ENCODE data around the gene KRT1. TPM values are rescaled to one million over a fixed set of nuclear protein-coding genes. Genes with fewer than 3 reads are reported as not detected.

Gene KRT1
- total RNA-seq: 3.5 TPM
- long read RNA-seq, partial matches to known transcripts: 4 of 4 reads
- long read RNA-seq, other reads (novel, unspliced or antisense): 0 of 4 reads

DNA sequence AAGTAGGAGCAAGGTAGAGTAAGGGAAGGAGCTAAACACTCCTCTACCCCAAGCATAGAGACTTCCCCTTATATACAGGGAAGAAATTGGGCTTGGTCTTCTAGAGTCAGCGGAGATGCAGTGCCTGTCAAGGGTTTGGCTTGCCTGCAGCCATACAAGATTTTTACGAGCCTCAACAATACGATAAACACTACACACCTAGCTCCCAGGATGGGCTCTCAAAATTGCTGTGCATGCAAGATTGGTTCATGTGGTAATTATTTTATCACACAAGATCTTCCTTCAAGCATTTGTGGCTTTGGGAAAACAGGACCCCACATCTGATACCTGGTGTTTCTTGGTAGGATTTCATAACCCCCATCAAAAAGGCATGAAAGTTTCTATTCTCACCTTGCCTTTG lies at the start of gene KRT1:
Gene KRT1 (minus strand): TSS at position 45 of the 400 bp plus-strand sequence. CDS start 59 bp downstream, outside the sequence.
- ATAC-seq: no peak
- H3K27ac ChIP-seq: no peak within 1 kb of the TSS
- intact Hi-C loops (cut with DNase I): no loop called here
- no peaks in the 10 kb centered on the region for H3K27me3 ChIP-seq
- H3K4me3 ChIP-seq: no peak within 1 kb of the TSS
- H3K36me3 ChIP-seq: no peaks in the 10 kb centered on the region
- TF ChIP-seq, protein P1, sequence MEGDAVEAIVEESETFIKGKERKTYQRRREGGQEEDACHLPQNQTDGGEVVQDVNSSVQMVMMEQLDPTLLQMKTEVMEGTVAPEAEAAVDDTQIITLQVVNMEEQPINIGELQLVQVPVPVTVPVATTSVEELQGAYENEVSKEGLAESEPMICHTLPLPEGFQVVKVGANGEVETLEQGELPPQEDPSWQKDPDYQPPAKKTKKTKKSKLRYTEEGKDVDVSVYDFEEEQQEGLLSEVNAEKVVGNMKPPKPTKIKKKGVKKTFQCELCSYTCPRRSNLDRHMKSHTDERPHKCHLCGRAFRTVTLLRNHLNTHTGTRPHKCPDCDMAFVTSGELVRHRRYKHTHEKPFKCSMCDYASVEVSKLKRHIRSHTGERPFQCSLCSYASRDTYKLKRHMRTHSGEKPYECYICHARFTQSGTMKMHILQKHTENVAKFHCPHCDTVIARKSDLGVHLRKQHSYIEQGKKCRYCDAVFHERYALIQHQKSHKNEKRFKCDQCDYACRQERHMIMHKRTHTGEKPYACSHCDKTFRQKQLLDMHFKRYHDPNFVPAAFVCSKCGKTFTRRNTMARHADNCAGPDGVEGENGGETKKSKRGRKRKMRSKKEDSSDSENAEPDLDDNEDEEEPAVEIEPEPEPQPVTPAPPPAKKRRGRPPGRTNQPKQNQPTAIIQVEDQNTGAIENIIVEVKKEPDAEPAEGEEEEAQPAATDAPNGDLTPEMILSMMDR (IDR thresholded peaks at IDR 0.05): no peak
- no peaks in the 10 kb centered on the region for H3K4me1 ChIP-seq
- no peaks in the 10 kb centered on the region for H3K9me3 ChIP-seq
- DNase-seq: no peak

GRCh38 chr12:52729147-52729546 lies 48.9 kb upstream of the KRT1 start:
- TF ChIP-seq, protein P1 (IDR thresholded peaks at IDR 0.05): no peak
- peaks cover 12% of the 10 kb centered on the region for H3K27me3 ChIP-seq
- no peaks in the 10 kb centered on the region for H3K9me3 ChIP-seq
- H3K4me3 ChIP-seq: no peak overlapping the region
- DNase-seq: no peak
- no peak for ATAC-seq
- H3K36me3 ChIP-seq: no peaks in the 10 kb centered on the region
- H3K4me1 ChIP-seq: no peaks in the 10 kb centered on the region
- intact Hi-C loops (cut with DNase I): no loop called here
- no peak overlapping the region for H3K27ac ChIP-seq

- Histone ChIP-seq H3K4me1 (no peaks in the 10 kb centered on the region), H3K9me3 (no peaks in the 10 kb centered on the region), H3K4me3 (no peak overlapping the region), H3K27me3 (peaks cover 11% of the 10 kb centered on the region), H3K36me3 (no peaks in the 10 kb centered on the region), H3K27ac (no peak overlapping the region)
- ATAC-seq: no peak
- no peak for DNase-seq
- intact Hi-C loops (cut with DNase I): no loop called here
- TF ChIP-seq, protein P1 (IDR thresholded peaks at IDR 0.05): no peak
Observed at GRCh38 chr12:52728374-52728773, 48.2 kb upstream of the KRT1 start.

DNA sequence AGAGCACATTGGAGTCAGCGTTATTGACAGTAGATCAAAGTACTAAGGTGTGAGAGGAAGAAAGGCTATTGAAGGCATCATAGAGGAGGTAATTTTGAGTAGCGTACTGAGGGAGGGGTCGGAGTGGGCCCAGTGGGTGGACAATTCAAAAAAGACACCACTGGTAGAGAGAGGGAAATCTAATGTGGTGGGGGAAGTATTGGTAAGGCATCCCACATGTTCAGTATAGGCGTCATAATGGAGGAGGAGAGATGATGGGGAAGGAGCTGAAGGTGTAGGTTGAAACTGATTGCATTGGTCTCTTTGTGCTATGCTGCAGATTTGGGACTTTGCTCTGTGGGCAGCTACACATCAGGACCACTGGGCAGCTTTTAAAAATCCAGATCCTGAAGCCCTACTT lies 46.8 kb upstream of the KRT1 start:
- DNase-seq (no peak), ATAC-seq (no peak)
- TF ChIP-seq, protein P1 (IDR thresholded peaks at IDR 0.05): no peak
- H3K4me1 ChIP-seq: no peaks in the 10 kb centered on the region
- H3K36me3 ChIP-seq: no peaks in the 10 kb centered on the region
- no peak overlapping the region for H3K27ac ChIP-seq
- intact Hi-C loops (cut with DNase I): no loop called here
- no peaks in the 10 kb centered on the region for H3K9me3 ChIP-seq
- H3K4me3 ChIP-seq: no peak overlapping the region
- H3K27me3 ChIP-seq: peaks cover 11% of the 10 kb centered on the region

DNA sequence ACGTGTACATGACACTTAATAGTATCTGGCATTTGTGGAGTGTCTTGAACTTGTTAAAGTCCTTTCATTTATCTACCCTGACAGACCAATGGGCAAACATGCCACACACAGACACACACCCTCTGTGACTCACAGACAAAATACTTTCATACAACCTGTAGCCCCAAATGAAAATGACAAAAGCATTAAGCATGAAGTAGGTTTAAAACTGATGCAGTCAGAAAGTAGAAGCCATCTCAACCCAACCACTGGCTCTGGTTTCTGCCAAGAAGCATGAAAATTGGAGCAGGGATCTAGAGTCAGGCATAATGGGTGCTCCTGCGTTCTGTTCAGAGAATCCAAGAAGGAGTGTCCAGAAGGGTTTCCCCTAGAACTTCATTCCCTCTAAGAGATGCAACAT lies 46.2 kb upstream of the KRT1 start:
- H3K27ac ChIP-seq: no peak overlapping the region
- no peaks in the 10 kb centered on the region for H3K36me3 ChIP-seq
- intact Hi-C loops (cut with DNase I): no loop called here
- H3K9me3 ChIP-seq: no peaks in the 10 kb centered on the region
- ATAC-seq: no peak
- H3K27me3 ChIP-seq: peaks cover 11% of the 10 kb centered on the region
- H3K4me3 ChIP-seq: no peak overlapping the region
- H3K4me1 ChIP-seq: no peaks in the 10 kb centered on the region
- DNase-seq: no peak
- TF ChIP-seq, protein P1 (IDR thresholded peaks at IDR 0.05): no peak

DNA sequence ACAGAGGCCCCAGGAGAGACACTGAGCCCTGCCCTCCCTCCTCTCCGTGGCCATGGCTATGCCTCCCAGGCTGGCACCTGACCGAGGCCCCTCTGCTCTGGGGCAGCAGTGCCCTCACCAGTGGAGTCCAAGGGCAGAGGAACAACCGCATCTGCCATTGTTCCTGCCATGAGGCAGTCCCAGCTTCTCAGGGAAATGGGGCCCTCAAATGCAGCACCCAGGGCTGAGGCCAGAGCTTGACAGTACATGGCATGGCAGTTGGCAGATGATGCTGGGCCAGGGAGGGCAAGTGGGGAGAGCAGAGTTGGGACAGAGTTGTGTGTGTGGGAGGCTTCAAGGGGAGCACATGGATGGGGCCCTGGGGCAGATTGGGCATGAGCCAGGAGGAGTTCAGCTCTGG lies 44.2 kb upstream of the KRT1 start:
- no peaks in the 10 kb centered on the region for H3K36me3 ChIP-seq
- TF ChIP-seq, protein P1 (IDR thresholded peaks at IDR 0.05): no peak
- DNase-seq (no peak), ATAC-seq (no peak)
- H3K9me3 ChIP-seq: no peaks in the 10 kb centered on the region
- no peak overlapping the region for H3K27ac ChIP-seq
- H3K4me3 ChIP-seq: no peak overlapping the region
- no peaks in the 10 kb centered on the region for H3K4me1 ChIP-seq
- peaks cover 11% of the 10 kb centered on the region for H3K27me3 ChIP-seq
- intact Hi-C loops (cut with DNase I): no loop called here
